Right atrium auricular region (tissue), 2 donors: Measurements from ENCODE around the gene ACAA2. TPM values are rescaled to one million over a fixed set of nuclear protein-coding genes. Genes with fewer than 3 reads are reported as not detected.
"Not testable (repeated sequence)": the region's sequence is repeated elsewhere in the genome, so short reads cannot be mapped to it uniquely, and the experiment has no call there.

Experiments
- DNase-seq: peaks from one replicate; pipeline ENCODE4 v3.0.0-alpha.2; 2019; ENCODE audit warnings: low spot score
- H3K27ac ChIP-seq, 2 donors: fragments of 200-600 bp; sonication (generic); 1 replicate in 1 of 2; 2 replicates in 1 of 2; pipeline ENCODE4 v1.5.1; 2016 to 2019
- H3K27me3 ChIP-seq, 2 donors: fragments of 200-600 bp; sonication (generic); one replicate each; pipeline versions ENCODE4 v1.5.1 to v1.6.0; 2017 to 2019
- H3K36me3 ChIP-seq: fragments of 200-600 bp; sonication (generic); one replicate; pipeline ENCODE4 v1.5.1; 2016
- H3K4me1 ChIP-seq, 2 donors: fragments of 200-600 bp; sonication (generic); one replicate each; pipeline versions ENCODE4 v1.5.1 to v1.6.0; 2017 to 2019
- H3K4me3 ChIP-seq, 2 donors: fragments of 200-600 bp; sonication (generic); 1 replicate in 1 of 2; 2 replicates in 1 of 2; pipeline ENCODE4 v1.5.1; 2017 to 2019; ENCODE audit warnings: mild to moderate bottlenecking in 1 of 2, moderate library complexity in 1 of 2
- H3K9me3 ChIP-seq, 2 donors: fragments of 200-600 bp; sonication (generic); one replicate each; pipeline ENCODE4 v1.5.1; 2019
- total RNA-seq, 2 donors: library from RNA; depleted of rRNA; stranded (reverse); fragments of >200 nt; gene quantifications; one replicate each; pipeline ENCODE4 v1.1.0, GENCODE V29; 2016
- TF ChIP-seq, protein P1 (sequence below), 2 donors: fragments of 200-600 bp; sonication (generic); IDR thresholded peaks; one replicate each; pipeline ENCODE4 v1.5.1; 2019; ENCODE audit warnings: antibody characterized with exemption in 2 of 2

ACAA2 gene
- total RNA-seq, 2 donors from 2014 or later: 115 to 149 TPM

DNA sequence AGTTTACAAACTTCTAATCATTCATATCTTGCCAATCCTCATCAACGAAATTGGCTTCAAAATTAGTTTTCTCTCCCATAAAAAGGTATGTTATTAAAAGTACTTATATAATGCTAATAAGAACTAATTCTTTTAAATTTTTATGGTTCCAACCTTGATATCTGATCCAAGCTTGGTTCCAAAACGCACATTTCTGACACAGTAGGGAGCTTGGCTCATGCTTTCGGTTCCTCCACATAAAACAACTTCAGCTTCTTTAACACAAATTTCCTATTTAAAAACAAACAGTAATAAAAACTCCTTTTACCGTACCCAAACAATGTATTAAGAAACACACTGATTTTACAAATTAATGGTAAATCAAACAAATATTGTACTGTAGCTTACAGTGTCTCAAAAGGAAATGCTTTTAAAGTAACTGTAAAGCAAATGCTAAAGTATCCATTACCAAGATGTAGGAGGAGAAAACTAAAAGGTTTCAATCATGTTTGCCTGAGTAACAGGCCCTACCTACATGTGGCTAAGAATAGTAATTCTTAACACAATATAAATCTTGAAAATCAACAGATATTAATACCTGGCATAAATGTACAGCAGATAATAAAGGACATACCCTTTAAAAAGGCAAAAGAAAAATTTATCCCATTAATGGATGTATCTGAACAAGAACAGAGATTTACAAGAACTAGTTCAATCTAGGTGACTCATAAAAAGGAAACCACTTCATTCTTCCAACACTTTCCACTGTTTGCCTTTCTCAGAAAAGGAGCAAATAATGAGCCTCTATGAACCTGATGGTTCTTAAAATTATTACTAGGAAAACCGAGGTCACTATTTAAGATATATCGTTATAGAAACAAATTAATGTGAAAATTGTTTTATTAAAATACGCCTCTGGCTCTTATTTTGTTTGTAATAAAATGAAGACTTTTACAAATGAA, 17.5 kb downstream of the ACAA2 start:
- no peaks in the 10 kb centered on the region for H3K4me1 ChIP-seq
- DNase-seq: no peak
- H3K4me3 ChIP-seq: no peak overlapping the region
- peaks cover 68% of the 10 kb centered on the region for H3K36me3 ChIP-seq
- no peaks in the 10 kb centered on the region for H3K27me3 ChIP-seq
- TF ChIP-seq, protein P1, sequence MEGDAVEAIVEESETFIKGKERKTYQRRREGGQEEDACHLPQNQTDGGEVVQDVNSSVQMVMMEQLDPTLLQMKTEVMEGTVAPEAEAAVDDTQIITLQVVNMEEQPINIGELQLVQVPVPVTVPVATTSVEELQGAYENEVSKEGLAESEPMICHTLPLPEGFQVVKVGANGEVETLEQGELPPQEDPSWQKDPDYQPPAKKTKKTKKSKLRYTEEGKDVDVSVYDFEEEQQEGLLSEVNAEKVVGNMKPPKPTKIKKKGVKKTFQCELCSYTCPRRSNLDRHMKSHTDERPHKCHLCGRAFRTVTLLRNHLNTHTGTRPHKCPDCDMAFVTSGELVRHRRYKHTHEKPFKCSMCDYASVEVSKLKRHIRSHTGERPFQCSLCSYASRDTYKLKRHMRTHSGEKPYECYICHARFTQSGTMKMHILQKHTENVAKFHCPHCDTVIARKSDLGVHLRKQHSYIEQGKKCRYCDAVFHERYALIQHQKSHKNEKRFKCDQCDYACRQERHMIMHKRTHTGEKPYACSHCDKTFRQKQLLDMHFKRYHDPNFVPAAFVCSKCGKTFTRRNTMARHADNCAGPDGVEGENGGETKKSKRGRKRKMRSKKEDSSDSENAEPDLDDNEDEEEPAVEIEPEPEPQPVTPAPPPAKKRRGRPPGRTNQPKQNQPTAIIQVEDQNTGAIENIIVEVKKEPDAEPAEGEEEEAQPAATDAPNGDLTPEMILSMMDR (IDR thresholded peaks at IDR 0.05): no peak
- no peaks in the 10 kb centered on the region for H3K9me3 ChIP-seq
- H3K27ac ChIP-seq: no peak overlapping the region

DNA sequence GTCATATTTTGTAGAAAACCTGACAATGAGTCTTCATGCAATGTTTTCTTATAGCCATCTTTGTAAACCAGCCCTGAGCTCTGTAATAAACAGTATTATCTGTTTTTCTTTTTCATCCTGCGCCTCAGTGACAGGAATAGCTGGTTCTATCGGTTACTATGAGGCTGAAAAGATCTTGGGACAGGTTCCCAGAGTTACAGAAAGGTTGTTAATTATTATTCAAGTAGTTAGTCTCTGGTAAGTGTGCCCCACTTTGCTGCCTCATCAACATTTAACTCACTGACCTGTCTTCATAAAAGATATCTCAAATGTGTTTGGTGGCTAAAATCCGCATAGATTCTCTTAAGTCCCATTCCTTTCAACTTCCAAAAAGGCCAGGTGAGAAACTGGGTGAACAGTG, 18.6 kb downstream of the ACAA2 start:
- Histone ChIP-seq H3K4me3 (no peak overlapping the region), H3K27ac (no peak overlapping the region), H3K9me3 (no peaks in the 10 kb centered on the region), H3K4me1 (no peaks in the 10 kb centered on the region), H3K27me3 (no peaks in the 10 kb centered on the region), H3K36me3 (peaks cover 80% of the 10 kb centered on the region)
- DNase-seq: no peak
- TF ChIP-seq, protein P1 (IDR thresholded peaks at IDR 0.05): no peak

DNA sequence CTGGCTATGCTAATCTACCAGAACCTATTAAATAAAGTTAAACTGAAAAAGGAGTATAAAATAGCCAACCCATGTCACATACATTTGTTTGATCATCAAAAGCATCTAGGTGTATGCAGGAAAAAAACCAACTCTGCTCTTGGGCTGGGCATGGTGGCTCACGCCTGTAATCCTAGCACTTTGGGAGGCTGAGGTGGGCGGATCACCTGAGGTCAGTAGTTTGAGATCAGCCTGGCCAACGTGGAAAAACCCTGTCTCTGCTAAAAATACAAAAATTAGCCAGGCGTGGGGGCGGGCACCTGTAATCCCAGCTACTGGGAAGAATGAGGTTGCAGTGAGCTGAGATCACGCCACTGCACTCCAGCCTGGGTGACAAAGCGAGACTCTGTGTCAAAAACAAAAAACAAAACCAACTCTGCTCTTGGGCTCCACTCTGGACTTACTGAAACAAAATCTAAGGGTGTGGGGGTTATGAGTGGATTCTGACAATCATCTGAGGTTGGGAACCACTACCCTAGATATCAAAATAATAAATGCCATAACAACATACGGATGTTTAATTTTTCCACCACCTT, 23.7 kb downstream of the ACAA2 start:
- H3K27ac ChIP-seq, H3K27me3 ChIP-seq, H3K9me3 ChIP-seq, H3K4me1 ChIP-seq, DNase-seq, H3K4me3 ChIP-seq: not testable (repeated sequence)
- H3K36me3 ChIP-seq: peaks cover 84% of the 10 kb centered on the region

DNA sequence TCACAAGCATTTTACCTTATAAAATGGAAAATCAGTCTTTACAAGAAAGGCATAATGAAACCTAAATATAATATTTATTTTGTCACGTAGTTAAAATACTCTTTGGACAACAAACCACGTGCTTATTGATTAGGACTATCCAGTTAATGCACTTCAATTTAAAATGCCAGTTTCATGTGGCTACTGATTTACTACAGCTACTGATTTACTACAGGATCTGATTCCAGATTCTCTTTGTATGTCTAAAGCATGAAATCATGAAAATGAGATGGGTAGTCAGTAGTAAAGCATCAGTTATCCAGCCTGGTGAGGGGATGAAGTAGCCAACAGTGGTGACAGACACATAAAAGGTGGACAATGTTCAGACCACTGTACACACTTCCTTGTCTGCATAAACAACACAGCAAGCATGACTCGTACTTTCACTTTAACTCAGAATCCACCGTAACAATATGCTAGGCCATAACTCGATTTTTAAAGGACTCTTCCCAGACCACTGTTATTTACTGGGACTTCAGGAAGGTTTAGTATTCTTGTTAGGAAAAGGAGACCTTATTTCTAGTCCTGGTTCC, 24.9 kb downstream of the ACAA2 start:
- Histone ChIP-seq H3K36me3 (peaks cover 77% of the 10 kb centered on the region), H3K4me3 (no peak overlapping the region), H3K27me3 (no peaks in the 10 kb centered on the region), H3K27ac (no peak overlapping the region), H3K9me3 (no peaks in the 10 kb centered on the region), H3K4me1 (no peaks in the 10 kb centered on the region)
- TF ChIP-seq, protein P1 (IDR thresholded peaks at IDR 0.05): no peak
- no peak for DNase-seq

DNA sequence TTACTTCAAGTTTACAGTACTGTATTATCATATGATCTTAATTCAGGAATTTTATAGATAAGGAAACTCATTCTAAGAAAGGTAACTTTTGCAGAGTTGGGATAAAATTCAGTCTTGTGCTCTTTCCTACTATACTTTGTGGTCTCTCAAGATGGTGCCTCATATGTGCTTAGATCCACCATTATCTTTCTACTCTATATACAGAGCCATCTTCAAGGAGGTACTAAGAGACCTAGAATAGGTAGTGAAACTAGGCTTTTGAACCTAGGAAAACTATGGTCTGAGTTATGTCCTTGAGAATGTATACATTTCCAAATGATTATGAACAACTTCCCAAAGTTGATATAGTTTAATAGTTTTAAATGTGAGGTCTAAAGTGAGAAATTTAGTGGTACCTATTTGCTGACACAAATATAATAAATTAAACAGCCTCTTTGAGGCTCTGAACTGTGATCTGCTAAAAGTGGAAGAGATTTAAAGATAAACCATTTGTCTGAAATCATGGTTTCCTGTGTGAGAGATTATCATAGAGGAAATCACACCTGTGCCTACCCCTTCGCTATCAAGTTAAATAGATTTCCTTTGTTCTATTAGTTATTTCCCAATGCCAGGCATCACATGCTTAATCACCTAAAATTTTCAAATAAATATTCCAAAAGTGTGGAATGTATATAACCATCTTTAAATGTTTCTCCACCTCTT, 27.2 kb downstream of the ACAA2 start:
- no peaks in the 10 kb centered on the region for H3K27me3 ChIP-seq
- no peak for DNase-seq
- no peaks in the 10 kb centered on the region for H3K9me3 ChIP-seq
- peaks cover 75% of the 10 kb centered on the region for H3K36me3 ChIP-seq
- TF ChIP-seq, protein P1 (IDR thresholded peaks at IDR 0.05): no peak
- H3K4me1 ChIP-seq: no peaks in the 10 kb centered on the region
- no peak overlapping the region for H3K4me3 ChIP-seq
- no peak overlapping the region for H3K27ac ChIP-seq
